HG03064 (cell line): ENCODE data around the gene CDH4.
"Not testable (repeated sequence)": the region's sequence is repeated elsewhere in the genome, so short reads cannot be mapped to it uniquely, and the experiment has no call there.

Source experiments
- ATAC-seq: cut with Tn5 transposase; IDR thresholded peaks from one replicate; pipeline ENCODE4 v1.9.1; 2021; ENCODE audit warnings: low read depth; ENCODE audit not compliant: unreplicated experiment

The CDH4 gene

GRCh38 chr20:61448386-61448785, 196.3 kb downstream of the CDH4 start:
- no peak for ATAC-seq

GRCh38 chr20:61449057-61449609, 197.1 kb downstream of the CDH4 start:
- no peak for ATAC-seq

- no peak for ATAC-seq
Measured at GRCh38 chr20:61449916-61450315, 197.9 kb downstream of the CDH4 start.

GRCh38 chr20:61450549-61450948, 198.5 kb downstream of the CDH4 start:
- no peak for ATAC-seq

GRCh38 chr20:61451009-61451408, 198.9 kb downstream of the CDH4 start:
- ATAC-seq, result no peak

GRCh38 chr20:61451953-61452352, 199.9 kb downstream of the CDH4 start:
- no peak for ATAC-seq

- no peak for ATAC-seq
Measured at GRCh38 chr20:61453219-61453618, 201.2 kb downstream of the CDH4 start.

GRCh38 chr20:61453623-61454022, 201.6 kb downstream of the CDH4 start:
- not testable (repeated sequence) for ATAC-seq

GRCh38 chr20:61454053-61454452, 202.0 kb downstream of the CDH4 start:
- ATAC-seq, result no peak

- no peak for ATAC-seq
Measured at GRCh38 chr20:61455508-61456215, 203.6 kb downstream of the CDH4 start.

GRCh38 chr20:61457725-61458124, 205.7 kb downstream of the CDH4 start:
- no peak for ATAC-seq

- ATAC-seq, result no peak
Measured at GRCh38 chr20:61458146-61458746, 206.2 kb downstream of the CDH4 start.

- no peak for ATAC-seq
Measured at GRCh38 chr20:61459266-61459665, 207.2 kb downstream of the CDH4 start.

- ATAC-seq, result no peak
Measured at GRCh38 chr20:61459705-61460104, 207.6 kb downstream of the CDH4 start.

- no peak for ATAC-seq
Measured at GRCh38 chr20:61460261-61461052, 208.4 kb downstream of the CDH4 start.

GRCh38 chr20:61461461-61461860, 209.4 kb downstream of the CDH4 start:
- ATAC-seq, result no peak

GRCh38 chr20:61464307-61465303, 212.5 kb downstream of the CDH4 start:
- no peak for ATAC-seq

GRCh38 chr20:61475729-61476128, 223.7 kb downstream of the CDH4 start:
- no peak for ATAC-seq

- no peak for ATAC-seq
Measured at GRCh38 chr20:61476956-61477355, 224.9 kb downstream of the CDH4 start.

- ATAC-seq, result no peak
Measured at GRCh38 chr20:61477451-61477861, 225.4 kb downstream of the CDH4 start.
